ENCODE data around the gene SORD. TPM values are rescaled to one million over a fixed set of nuclear protein-coding genes. Genes with fewer than 3 reads are reported as not detected.
"Not testable (repeated sequence)": the region's sequence is repeated elsewhere in the genome, so short reads cannot be mapped to it uniquely, and the experiment has no call there.

Gene SORD
- total RNA-seq, 1 donor, result 4.6 TPM

GRCh38 chr15:45075440-45076320, 52.7 kb downstream of the SORD start:
- H3K4me1 ChIP-seq (ENCODE audit: insufficient read depth, low read length); H3K4me3 ChIP-seq (ENCODE audit: low read length); H3K27me3 ChIP-seq (ENCODE audit: insufficient read depth, low read length); H3K9me3 ChIP-seq (ENCODE audit: low read depth, low read length): not testable (repeated sequence)

GRCh38 chr15:45077391-45077790, 54.4 kb downstream of the SORD start:
- not testable (repeated sequence) for H3K4me1 ChIP-seq (ENCODE audit: insufficient read depth, low read length); H3K27me3 ChIP-seq (ENCODE audit: insufficient read depth, low read length); H3K9me3 ChIP-seq (ENCODE audit: low read depth, low read length); H3K4me3 ChIP-seq (ENCODE audit: low read length)

GRCh38 chr15:45079201-45079600, 56.2 kb downstream of the SORD start:
- H3K4me3 ChIP-seq (ENCODE audit: low read length); H3K4me1 ChIP-seq (ENCODE audit: insufficient read depth, low read length); H3K9me3 ChIP-seq (ENCODE audit: low read depth, low read length); H3K27me3 ChIP-seq (ENCODE audit: insufficient read depth, low read length): not testable (repeated sequence)

- H3K4me3 ChIP-seq (ENCODE audit: low read length); H3K9me3 ChIP-seq (ENCODE audit: low read depth, low read length); H3K4me1 ChIP-seq (ENCODE audit: insufficient read depth, low read length); H3K27me3 ChIP-seq (ENCODE audit: insufficient read depth, low read length): not testable (repeated sequence)
Observed at GRCh38 chr15:45079628-45080246, 56.7 kb downstream of the SORD start.

- not testable (repeated sequence) for H3K9me3 ChIP-seq (ENCODE audit: low read depth, low read length); H3K4me3 ChIP-seq (ENCODE audit: low read length); H3K4me1 ChIP-seq (ENCODE audit: insufficient read depth, low read length); H3K27me3 ChIP-seq (ENCODE audit: insufficient read depth, low read length)
Observed at GRCh38 chr15:45080593-45080992, 57.6 kb downstream of the SORD start.

GRCh38 chr15:45082412-45082811, 59.4 kb downstream of the SORD start:
- H3K4me1 ChIP-seq (ENCODE audit: insufficient read depth, low read length); H3K4me3 ChIP-seq (ENCODE audit: low read length); H3K27me3 ChIP-seq (ENCODE audit: insufficient read depth, low read length); H3K9me3 ChIP-seq (ENCODE audit: low read depth, low read length): not testable (repeated sequence)

- H3K9me3 ChIP-seq (ENCODE audit: low read depth, low read length), result no peaks in the 10 kb centered on the region
- no peaks in the 10 kb centered on the region for H3K4me1 ChIP-seq (ENCODE audit: insufficient read depth, low read length)
- peaks cover 7% of the 10 kb centered on the region for H3K27me3 ChIP-seq (ENCODE audit: insufficient read depth, low read length)
- no peak overlapping the region for H3K4me3 ChIP-seq (ENCODE audit: low read length)
Observed at GRCh38 chr15:45083223-45083622, 60.2 kb downstream of the SORD start.

- Histone ChIP-seq H3K27me3 (ENCODE audit: insufficient read depth, low read length) (peaks cover 7% of the 10 kb centered on the region), H3K9me3 (ENCODE audit: low read depth, low read length) (no peaks in the 10 kb centered on the region), H3K4me3 (ENCODE audit: low read length) (no peak overlapping the region), H3K4me1 (ENCODE audit: insufficient read depth, low read length) (no peaks in the 10 kb centered on the region)
Observed at GRCh38 chr15:45084163-45084562, 61.2 kb downstream of the SORD start.

GRCh38 chr15:45087513-45087912, 64.5 kb downstream of the SORD start:
- Histone ChIP-seq H3K27me3 (ENCODE audit: insufficient read depth, low read length) (peaks cover 7% of the 10 kb centered on the region), H3K4me1 (ENCODE audit: insufficient read depth, low read length) (no peaks in the 10 kb centered on the region), H3K4me3 (ENCODE audit: low read length) (no peak overlapping the region), H3K9me3 (ENCODE audit: low read depth, low read length) (no peaks in the 10 kb centered on the region)

- H3K4me3 ChIP-seq (ENCODE audit: low read length), result no peak overlapping the region
Observed at GRCh38 chr15:45088801-45089711, 66.1 kb downstream of the SORD start.

GRCh38 chr15:45089712-45090373, 66.8 kb downstream of the SORD start:
- Histone ChIP-seq H3K4me1 (ENCODE audit: insufficient read depth, low read length) (no peaks in the 10 kb centered on the region), H3K4me3 (ENCODE audit: low read length) (no peak overlapping the region), H3K9me3 (ENCODE audit: low read depth, low read length) (no peaks in the 10 kb centered on the region), H3K27me3 (ENCODE audit: insufficient read depth, low read length) (peaks cover 7% of the 10 kb centered on the region)

More at GRCh38 chr15:45088801-45089711, 66.1 kb downstream of the SORD start:
- Histone ChIP-seq H3K9me3 (ENCODE audit: low read depth, low read length) (no peaks in the 10 kb centered on the region), H3K27me3 (ENCODE audit: insufficient read depth, low read length) (peaks cover 7% of the 10 kb centered on the region), H3K4me1 (ENCODE audit: insufficient read depth, low read length) (no peaks in the 10 kb centered on the region)

GRCh38 chr15:45091161-45091560, 68.2 kb downstream of the SORD start:
- Histone ChIP-seq H3K9me3 (ENCODE audit: low read depth, low read length) (no peaks in the 10 kb centered on the region), H3K27me3 (ENCODE audit: insufficient read depth, low read length) (peaks cover 3% of the 10 kb centered on the region), H3K4me1 (ENCODE audit: insufficient read depth, low read length) (no peaks in the 10 kb centered on the region), H3K4me3 (ENCODE audit: low read length) (no peak overlapping the region)

- H3K27me3 ChIP-seq (ENCODE audit: insufficient read depth, low read length), result no peaks in the 10 kb centered on the region
- no peaks in the 10 kb centered on the region for H3K9me3 ChIP-seq (ENCODE audit: low read depth, low read length)
- H3K4me1 ChIP-seq (ENCODE audit: insufficient read depth, low read length), result no peaks in the 10 kb centered on the region
- H3K4me3 ChIP-seq (ENCODE audit: low read length), result no peak overlapping the region
Observed at GRCh38 chr15:45091576-45091975, 68.6 kb downstream of the SORD start.

GRCh38 chr15:45093013-45093412, 70.0 kb downstream of the SORD start:
- Histone ChIP-seq H3K27me3 (ENCODE audit: insufficient read depth, low read length) (no peaks in the 10 kb centered on the region), H3K4me3 (ENCODE audit: low read length) (no peak overlapping the region), H3K9me3 (ENCODE audit: low read depth, low read length) (no peaks in the 10 kb centered on the region), H3K4me1 (ENCODE audit: insufficient read depth, low read length) (no peaks in the 10 kb centered on the region)

Data from mononuclear cell (primary cell).